NT2/D1 (cell line): ENCODE data around the gene PWWP2A.

Experiments used
- SUZ12 ChIP-seq: IDR thresholded peaks from 2 replicates; pipeline ENCODE4 v1.6.1; 2011; ENCODE audit not compliant: insufficient read length, insufficient read depth; ENCODE audit errors: extremely low read depth
- YY1 ChIP-seq: IDR thresholded peaks from 2 replicates; pipeline ENCODE4 v1.6.1; 2011; ENCODE audit not compliant: insufficient read length, insufficient read depth
- ZNF274 ChIP-seq: IDR thresholded peaks from 2 replicates; pipeline ENCODE4 v1.6.1; 2011; ENCODE audit warnings: mild to moderate bottlenecking, low read depth, low read length

DNA sequence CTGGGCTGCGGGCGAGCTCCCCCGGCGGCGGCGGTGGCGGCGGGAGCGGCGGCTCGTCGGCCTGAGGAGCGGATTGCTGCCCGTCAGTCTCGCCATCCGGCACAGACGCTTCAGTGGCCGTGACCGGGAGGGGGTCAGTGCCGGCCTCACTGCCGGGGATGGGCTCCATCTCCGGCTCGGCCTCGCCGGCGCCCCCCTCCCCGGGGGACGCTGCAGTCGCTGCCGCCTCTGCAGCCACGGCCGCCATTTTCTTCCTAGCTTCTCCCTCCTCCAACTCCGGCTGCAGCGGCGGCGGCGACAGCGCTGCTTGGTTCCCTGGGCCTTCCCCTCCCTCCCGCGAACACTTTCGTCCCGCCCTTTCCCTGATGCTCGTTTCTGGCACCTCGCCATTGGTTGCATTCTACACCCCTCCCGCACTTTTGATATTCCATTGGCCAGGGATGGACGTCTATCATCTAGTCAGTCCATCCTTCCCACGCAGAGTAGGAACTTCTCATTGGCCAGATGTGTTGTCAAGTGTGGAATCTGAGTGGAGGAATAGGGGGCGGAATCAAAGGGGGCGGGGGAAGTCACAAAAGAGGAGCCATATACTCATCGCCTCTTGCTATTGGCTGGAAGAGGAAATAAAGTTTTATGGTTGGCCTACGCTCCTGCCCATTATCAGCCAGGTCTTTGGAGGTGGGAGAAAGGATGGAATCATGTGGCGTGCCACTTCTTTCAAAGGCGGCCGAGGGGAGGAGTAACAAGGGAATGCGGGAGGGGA, at the start of gene PWWP2A:
- TF ChIP-seq YY1 (peak; percentile 64), ZNF274 (no peak), SUZ12 (no peak)
